ENCODE measurements around the gene TOLLIP. TPM values are rescaled to one million over a fixed set of nuclear protein-coding genes. Genes with fewer than 3 reads are reported as not detected.

TOLLIP gene
- total and polyA plus RNA-seq, 2 of the 4 experiments (the other 2 are of a cell fraction), result 19.7 to 42.9 TPM

DNA sequence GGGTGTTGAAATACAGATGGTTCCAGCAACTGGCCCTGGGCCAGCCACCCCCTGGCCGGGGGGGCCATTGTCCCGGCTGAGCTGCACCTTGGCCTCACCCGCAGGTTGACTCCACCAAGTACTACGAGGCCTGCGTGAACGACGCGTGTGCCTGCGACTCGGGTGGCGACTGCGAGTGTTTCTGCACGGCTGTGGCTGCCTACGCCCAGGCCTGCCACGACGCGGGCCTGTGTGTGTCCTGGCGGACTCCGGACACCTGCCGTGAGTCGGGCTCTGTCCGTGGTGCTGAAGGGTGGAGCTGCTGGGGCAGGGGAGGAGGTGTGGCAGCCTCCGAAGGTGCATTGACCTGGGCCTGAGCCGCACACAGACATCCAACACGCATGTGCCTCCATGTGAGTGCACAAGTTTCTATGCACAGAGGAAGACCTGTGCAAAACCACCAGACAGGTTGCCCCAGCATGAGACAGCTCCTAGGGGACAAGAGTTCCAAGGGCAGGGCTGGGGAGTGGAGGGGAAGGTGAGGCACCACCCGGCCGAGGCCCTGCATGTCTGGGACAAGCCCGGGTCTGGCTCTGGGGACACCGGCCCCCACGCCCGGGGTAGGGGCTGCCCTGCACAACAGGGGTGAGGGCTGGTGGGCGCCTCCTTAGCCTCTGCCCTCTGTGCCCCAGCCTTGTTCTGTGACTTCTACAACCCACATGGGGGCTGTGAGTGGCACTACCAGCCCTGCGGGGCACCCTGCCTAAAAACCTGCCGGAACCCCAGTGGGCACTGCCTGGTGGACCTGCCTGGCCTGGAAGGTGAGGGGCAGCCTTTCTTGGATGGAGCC is 70.5 kb downstream of the TOLLIP start:
- Histone ChIP-seq H4K20me1 (ENCODE audit: insufficient read depth, low read length) (no peaks in the 10 kb centered on the region), H4K8ac (ENCODE audit: low read depth in 2 of 2, low read length in 2 of 2) (no peak overlapping the region), H3K4me1 (ENCODE audit: control insufficient read depth, insufficient read depth, low read length) (no peaks in the 10 kb centered on the region), H3K27me3 (ENCODE audit: control insufficient read depth, insufficient read depth, low read length) (no peaks in the 10 kb centered on the region; the same call in 1 of the 2 replicates), H3K56ac (ENCODE audit: extremely low read depth, insufficient read depth, low read length) (no peak overlapping the region), H3K9ac (ENCODE audit: low read depth, low read length) (no peak overlapping the region), H3K27ac (ENCODE audit: insufficient read depth, low read length) (no peak overlapping the region), H2BK20ac (ENCODE audit: low read depth, low read length) (no peak overlapping the region), H3K36me3 (ENCODE audit: control insufficient read depth, insufficient read depth, low read length) (no peaks in the 10 kb centered on the region), H3K23ac (ENCODE audit: low read depth, low read length) (no peak overlapping the region), H2AK9ac (replicated peaks; ENCODE audit: low read depth, low read length, poor library complexity) (no peak overlapping the region), H3K9me1 (ENCODE audit: insufficient read depth, low read length) (no peaks in the 10 kb centered on the region), H2BK5ac (ENCODE audit: low read depth, low read length, poor library complexity, severe bottlenecking) (no peak overlapping the region), H2AFZ (replicated peaks; ENCODE audit: low read length, poor library complexity) (no peak overlapping the region), H2BK120ac (ENCODE audit: low read depth, low read length) (no peak overlapping the region), H3K4me3 (ENCODE audit: insufficient read depth, low read depth, low read length) (no peak overlapping the region), H3K79me1 (ENCODE audit: low read depth in 1 of 2, low read length in 2 of 2) (no peaks in the 10 kb centered on the region), H4K5ac (ENCODE audit: low read depth, low read length) (no peak overlapping the region), H2AK5ac (ENCODE audit: low read depth, low read length) (no peak overlapping the region), H4K91ac (ENCODE audit: insufficient read depth, low read depth, low read length) (no peak overlapping the region), H3K18ac (ENCODE audit: low read depth, low read length) (no peak overlapping the region), H3K14ac (replicated peaks; ENCODE audit: low read depth, low read length) (no peak overlapping the region), H3K4me2 (ENCODE audit: low read depth, low read length) (no peak overlapping the region), H3K9me3 (ENCODE audit: control insufficient read depth, insufficient read depth, low read length) (peaks cover 15% of the 10 kb centered on the region; the same call in 1 of the 2 replicates), H2BK15ac (ENCODE audit: low read depth, low read length) (no peak overlapping the region), H3K4ac (ENCODE audit: low read depth, low read length) (no peak overlapping the region)
- intact Hi-C loops (cut with micrococcal nuclease) (no loop called here), in situ Hi-C loops (cut with MboI; ENCODE audit: low sequenced_read_pairs) (no loop called here), dilution Hi-C loops (cut with HindIII; ENCODE audit: low sequenced_read_pairs, unreplicated experiment) (no loop called here)
- CTCF ChIA-PET, result no interaction called here
- WGBS, 2 experiments (ENCODE audit: extremely low coverage in 2 of 2, insufficient read length in 1 of 2), result 61% methylated on average over 29 of the region's 34 CpGs; no CpG with 5 or more reads in 1 of the 2 experiments
- no TSS peak for BruUV-seq (replicated peaks)
- POLR2A ChIA-PET (ENCODE audit: unreplicated experiment), result no interaction called here
- ATAC-seq (ENCODE audit: low read depth) (no peak), DNase-seq (no peak)
- TF ChIP-seq FOS (IDR thresholded peaks at IDR 0.05; ENCODE audit: low read depth, low read length) (no peak), CHD1 (IDR thresholded peaks at IDR 0.05; ENCODE audit: low read depth, low read length) (no peak), NFE2L2 (IDR thresholded peaks at IDR 0.05; ENCODE audit: low read depth, low read length) (no peak), MAFK (IDR thresholded peaks at IDR 0.05; ENCODE audit: low read depth, low read length) (no peak), RFX5 (IDR thresholded peaks at IDR 0.05; ENCODE audit: low read depth, low read length) (no peak), BHLHE40 (IDR thresholded peaks at IDR 0.05; ENCODE audit: low read depth, low read length) (no peak), CEBPB (IDR thresholded peaks at IDR 0.05; ENCODE audit: low read depth, low read length) (no peak), RCOR1 (IDR thresholded peaks at IDR 0.05; ENCODE audit: insufficient replicate concordance, low read length) (no peak), RAD21 (IDR thresholded peaks at IDR 0.05; ENCODE audit: low read length) (no peak), MAZ (IDR thresholded peaks at IDR 0.05; ENCODE audit: borderline replicate concordance, low read depth, low read length) (no peak), POLR2A (IDR thresholded peaks at IDR 0.05; ENCODE audit: low read depth, low read length) (no peak), MXI1 (IDR thresholded peaks at IDR 0.05; ENCODE audit: borderline replicate concordance, low read depth, low read length) (no peak)
- TF ChIP-seq, protein P1, sequence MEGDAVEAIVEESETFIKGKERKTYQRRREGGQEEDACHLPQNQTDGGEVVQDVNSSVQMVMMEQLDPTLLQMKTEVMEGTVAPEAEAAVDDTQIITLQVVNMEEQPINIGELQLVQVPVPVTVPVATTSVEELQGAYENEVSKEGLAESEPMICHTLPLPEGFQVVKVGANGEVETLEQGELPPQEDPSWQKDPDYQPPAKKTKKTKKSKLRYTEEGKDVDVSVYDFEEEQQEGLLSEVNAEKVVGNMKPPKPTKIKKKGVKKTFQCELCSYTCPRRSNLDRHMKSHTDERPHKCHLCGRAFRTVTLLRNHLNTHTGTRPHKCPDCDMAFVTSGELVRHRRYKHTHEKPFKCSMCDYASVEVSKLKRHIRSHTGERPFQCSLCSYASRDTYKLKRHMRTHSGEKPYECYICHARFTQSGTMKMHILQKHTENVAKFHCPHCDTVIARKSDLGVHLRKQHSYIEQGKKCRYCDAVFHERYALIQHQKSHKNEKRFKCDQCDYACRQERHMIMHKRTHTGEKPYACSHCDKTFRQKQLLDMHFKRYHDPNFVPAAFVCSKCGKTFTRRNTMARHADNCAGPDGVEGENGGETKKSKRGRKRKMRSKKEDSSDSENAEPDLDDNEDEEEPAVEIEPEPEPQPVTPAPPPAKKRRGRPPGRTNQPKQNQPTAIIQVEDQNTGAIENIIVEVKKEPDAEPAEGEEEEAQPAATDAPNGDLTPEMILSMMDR (conservative IDR thresholded peaks at IDR 0.05; ENCODE audit: low read depth, low read length), result no peak
- TF ChIP-seq, protein P2, sequence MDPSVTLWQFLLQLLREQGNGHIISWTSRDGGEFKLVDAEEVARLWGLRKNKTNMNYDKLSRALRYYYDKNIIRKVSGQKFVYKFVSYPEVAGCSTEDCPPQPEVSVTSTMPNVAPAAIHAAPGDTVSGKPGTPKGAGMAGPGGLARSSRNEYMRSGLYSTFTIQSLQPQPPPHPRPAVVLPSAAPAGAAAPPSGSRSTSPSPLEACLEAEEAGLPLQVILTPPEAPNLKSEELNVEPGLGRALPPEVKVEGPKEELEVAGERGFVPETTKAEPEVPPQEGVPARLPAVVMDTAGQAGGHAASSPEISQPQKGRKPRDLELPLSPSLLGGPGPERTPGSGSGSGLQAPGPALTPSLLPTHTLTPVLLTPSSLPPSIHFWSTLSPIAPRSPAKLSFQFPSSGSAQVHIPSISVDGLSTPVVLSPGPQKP (IDR thresholded peaks at IDR 0.05; ENCODE audit: borderline replicate concordance, low read depth, low read length), result no peak
- TF ChIP-seq, protein P3, sequence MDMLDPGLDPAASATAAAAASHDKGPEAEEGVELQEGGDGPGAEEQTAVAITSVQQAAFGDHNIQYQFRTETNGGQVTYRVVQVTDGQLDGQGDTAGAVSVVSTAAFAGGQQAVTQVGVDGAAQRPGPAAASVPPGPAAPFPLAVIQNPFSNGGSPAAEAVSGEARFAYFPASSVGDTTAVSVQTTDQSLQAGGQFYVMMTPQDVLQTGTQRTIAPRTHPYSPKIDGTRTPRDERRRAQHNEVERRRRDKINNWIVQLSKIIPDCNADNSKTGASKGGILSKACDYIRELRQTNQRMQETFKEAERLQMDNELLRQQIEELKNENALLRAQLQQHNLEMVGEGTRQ (IDR thresholded peaks at IDR 0.05; ENCODE audit: low read depth, low read length), result no peak

All from IMR-90 (cell line).